Activated T-helper 1 cell treated with Interleukin-2 at 50 U/mL for 16 hours (primary cell): ENCODE measurements around the gene ZNF621.
"Not testable (repeated sequence)": the region's sequence is repeated elsewhere in the genome, so short reads cannot be mapped to it uniquely, and the experiment has no call there.

Experiments used
- DNase-seq: peaks from one replicate; pipeline ENCODE4 v3.0.0-alpha.2; 2020; ENCODE audit warnings: low read depth

The ZNF621 gene

DNA sequence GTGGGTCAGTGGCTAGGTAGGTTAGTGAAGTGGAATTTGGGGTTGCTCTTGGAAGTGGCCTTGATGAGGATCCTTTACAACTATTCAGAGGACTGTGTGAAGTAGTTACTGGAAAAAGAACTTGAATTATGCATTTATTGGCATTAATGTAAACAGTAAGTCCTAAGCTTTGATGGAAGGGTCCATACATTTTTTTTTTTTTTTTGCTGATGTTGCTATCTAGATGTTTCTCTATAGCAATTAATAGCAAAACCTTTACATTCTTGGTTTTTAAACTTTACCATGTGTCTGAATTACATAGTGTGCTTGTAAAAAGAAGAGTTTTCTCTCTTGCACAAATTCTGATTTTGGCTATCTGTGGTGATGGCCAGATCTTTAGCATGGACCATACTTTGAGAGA lies 9.5 kb downstream of the ZNF621 start:
- DNase-seq: no peak

DNA sequence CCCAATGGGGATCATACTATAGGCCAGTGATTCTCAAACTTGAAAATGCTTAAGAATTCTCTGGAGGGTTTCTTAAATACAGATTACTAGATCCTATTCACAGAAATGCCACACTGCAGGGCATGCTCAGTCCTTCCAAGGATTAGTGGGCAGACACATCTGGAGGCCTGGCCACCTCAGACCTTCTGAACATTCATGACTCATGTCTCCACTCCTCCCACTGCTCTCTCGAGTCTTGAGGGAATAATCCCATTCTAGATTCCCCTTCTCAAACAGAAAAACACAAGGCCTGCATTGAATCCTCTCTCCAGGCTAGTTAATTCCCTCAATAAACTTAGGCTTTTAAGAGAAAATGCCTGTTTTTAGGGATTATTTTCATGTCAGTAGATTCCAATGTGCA lies 22.1 kb downstream of the ZNF621 start:
- no peak for DNase-seq

DNA sequence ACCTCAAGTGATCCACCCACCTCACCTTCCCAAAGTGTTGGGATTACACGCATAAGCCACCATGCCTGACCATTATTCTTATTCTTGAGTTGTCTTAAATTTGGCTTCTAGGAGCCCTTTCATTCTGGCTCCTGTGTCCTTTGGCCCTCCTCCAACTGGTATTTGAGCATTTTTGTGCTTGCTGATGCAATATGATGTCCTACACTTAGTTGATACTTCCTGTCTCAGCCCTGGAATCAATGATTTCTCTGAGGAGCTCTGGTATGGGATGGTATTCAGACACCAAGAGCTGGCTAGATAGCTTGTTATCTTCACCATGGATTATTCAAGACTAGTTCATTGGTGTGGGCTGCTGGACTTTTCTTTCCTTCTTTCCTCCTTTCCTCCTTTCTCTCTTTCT lies 25.4 kb downstream of the ZNF621 start:
- no peak for DNase-seq

DNA sequence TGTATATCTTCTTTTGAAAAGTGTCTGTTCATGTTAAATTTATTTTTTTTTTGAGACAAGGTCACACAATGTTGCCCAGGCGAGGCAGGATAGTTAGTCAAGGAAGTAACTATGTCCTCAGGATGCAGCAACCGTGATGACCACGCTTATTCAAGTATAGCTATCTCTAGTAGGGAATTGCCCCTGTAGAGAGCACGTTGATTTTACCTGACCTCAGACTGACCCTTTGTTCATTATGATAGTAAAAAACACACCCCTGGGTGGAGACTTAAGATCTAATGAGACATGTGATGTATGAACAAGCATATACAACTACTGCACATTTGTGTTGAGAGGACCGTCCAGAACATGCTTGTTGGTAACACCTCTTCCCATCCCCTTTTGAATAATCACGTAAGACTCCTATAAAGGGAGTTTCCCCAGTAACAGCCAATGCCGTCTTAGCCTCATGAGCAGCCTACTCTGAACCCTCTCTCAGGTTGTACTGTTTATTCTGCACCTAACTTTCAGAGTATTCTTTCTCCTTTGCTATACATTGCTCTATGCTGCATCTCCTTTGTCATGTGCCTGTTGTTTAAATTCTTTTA lies 32.9 kb downstream of the ZNF621 start:
- no peak for DNase-seq

DNA sequence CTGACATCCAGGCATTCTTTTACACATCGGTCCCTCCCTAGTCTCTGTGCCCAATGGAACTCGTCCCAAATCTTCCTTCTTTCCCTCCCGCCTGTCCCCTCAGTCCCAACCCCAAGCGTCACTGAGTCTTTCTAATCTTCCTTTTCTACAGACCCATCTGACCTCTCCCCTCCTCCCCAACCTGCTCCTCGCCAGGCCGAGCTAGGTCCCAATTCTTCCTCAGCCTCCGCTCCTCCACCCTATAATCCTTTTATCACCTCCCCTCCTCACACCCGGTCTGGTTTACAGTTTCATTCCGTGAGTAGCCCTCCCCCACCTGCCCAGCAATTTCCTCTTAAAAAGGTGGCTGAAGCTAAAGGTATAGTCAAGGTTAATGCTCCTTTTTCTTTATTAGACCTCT lies 37.7 kb downstream of the ZNF621 start:
- not testable (repeated sequence) for DNase-seq

DNA sequence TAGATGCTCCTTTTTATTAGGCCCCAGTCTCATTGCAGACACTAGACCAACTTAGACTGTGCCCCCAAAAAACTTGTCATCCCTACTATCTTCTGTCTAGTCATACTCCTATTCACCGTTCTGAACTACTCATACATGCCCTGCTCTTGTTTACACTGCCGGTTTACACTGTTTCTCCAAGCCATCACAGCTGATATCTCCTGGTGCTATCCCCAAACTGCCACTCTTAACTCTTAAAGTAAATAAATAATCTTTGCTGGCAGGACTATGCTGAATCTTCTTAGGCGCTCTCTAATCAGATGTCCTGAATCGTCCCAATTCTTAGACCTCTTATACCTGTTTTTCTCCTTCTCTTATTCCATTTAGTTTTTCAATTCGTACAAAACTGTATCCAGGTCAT lies 40.9 kb downstream of the ZNF621 start:
- not testable (repeated sequence) for DNase-seq

DNA sequence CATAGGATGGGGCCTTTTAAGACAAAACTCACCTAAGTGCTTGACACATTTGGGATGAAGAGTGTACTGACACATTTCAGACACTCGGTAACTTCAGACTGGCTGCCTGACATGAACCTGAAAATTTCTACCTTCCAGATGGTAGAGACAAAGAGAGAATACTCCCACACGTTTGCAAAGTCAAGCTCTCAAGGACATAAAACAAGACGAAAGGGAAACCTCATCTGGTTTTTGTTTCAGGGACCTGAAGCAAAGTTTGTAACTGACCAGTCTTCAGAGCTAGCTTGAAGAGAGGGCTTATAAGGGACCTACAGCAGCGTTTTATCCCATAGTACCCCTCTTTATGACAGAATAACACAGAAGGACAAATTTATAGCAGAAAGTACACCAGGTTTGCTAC lies 41.9 kb downstream of the ZNF621 start:
- DNase-seq: no peak

DNA sequence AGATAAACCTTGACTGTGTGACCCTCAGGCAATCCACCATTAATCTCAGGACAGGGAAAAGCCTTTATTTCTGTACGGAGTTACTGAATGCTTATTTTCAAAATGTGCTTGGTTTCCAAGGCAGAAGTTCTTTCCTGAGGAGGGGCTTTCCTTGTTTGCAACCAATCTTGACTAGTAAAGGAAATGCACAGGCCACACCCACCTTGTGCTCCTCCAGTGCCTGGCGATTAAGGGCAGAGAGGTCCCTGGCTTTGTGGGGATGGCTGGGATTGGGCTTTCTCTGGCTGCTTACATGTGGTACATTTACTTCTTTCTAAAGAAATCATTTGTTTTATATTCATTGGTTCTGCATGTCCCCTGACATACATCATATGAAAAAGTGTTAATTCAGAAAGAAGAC lies 47.8 kb downstream of the ZNF621 start:
- DNase-seq: no peak

DNA sequence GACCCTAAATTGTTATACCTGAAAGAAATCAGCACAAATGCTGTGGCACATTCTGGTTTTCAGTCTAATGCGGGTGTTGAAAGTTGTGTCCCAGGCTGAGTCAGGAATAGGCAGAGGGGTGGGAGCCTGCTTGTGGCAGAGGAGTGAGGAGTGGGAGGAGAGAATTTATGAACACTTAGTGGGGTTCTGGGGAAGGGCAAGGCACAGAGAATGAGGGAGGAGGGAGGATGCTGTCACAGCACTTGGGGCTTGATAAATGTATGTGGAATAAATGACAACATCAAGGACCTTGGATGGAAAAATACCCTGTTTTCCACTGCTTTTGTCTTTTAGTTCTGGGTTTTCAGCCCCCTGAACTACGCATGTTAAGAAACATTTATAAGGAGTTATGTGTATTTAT lies 49.3 kb downstream of the ZNF621 start:
- DNase-seq: no peak

DNA sequence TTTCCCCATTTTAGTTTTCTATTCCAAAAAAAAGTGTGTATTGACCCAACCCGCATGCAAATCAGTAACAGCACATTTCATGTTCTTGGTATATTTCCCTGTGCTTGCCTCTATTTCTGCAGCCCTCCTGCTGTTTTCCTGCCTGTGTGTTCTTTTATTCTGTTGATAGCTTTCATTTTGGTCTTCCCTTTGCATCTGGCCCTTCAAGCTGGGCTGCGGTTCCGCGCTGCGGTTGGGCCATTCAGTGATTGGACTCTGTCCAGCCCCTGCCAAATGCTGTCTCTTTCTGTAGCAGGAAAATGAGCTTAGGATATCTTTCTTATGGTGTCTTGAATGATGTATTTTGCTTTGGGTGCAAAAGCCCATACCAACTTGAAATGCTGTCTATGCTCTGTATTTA lies 49.9 kb downstream of the ZNF621 start:
- DNase-seq: no peak

DNA sequence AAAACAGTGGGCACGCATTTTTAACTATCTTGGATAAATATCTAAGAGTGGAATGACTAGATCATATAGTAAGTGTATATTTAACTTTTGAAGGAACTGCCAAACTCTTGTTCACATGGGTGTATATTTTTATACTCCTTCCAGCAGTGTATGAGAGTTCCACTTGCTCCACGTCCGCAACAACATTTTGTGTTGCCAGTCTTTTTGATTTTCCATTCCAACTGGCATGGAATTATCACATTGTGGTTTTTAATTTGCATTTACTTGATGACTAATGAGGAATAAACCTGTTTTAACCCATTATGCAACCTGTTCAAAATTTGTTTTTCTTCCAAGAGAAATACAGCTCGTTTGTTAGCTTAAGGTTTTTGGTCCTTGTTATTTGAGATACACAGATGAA lies 51.6 kb downstream of the ZNF621 start:
- no peak for DNase-seq

DNA sequence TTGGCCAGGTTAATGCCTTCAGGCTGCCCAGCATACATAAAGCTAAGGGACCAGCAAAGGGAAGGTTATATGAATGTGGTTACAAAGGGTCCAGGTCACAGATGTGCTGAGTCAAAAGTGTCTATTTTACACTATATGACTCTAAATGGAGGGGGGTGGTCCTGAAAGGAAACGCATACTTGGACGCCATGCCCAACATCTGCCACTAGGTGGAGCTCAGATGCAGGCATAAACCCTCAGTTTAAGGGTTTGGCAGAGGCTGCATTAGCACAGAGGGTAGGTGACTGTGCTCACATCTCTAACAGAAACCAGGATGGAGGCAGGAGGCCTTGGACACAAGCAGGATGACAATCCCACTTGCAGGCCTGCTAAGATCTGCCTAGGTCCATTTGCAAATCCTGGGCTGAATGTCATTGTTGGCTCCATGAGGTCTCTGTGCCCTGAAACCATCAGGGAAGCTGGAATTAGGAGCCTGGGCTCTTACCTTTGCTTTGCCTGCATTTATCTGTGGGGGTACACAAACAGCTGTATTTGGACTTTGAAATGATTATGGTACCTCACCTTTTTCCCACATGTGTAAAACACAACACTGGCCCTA lies 55.8 kb downstream of the ZNF621 start:
- peak; percentile 24 for DNase-seq

DNA sequence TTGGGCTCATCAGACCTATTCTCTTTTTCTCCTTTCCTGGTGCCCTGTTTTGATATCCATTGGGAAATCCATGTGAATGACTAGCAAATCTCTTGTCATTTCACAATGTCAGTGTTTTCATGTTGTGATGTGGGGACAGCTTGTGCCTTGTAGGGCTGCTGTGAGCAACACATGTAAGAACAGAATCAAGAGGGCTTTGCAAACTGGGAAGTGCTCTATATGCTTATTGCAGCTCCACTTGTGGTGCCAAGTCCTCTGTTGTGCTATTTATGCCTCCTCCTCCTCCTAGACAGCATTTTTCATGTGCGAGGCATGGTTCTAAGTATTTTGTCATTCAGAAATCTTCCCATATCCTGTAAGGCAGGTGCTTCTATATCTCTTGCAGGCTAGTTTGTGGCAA lies 56.4 kb downstream of the ZNF621 start:
- DNase-seq: no peak

DNA sequence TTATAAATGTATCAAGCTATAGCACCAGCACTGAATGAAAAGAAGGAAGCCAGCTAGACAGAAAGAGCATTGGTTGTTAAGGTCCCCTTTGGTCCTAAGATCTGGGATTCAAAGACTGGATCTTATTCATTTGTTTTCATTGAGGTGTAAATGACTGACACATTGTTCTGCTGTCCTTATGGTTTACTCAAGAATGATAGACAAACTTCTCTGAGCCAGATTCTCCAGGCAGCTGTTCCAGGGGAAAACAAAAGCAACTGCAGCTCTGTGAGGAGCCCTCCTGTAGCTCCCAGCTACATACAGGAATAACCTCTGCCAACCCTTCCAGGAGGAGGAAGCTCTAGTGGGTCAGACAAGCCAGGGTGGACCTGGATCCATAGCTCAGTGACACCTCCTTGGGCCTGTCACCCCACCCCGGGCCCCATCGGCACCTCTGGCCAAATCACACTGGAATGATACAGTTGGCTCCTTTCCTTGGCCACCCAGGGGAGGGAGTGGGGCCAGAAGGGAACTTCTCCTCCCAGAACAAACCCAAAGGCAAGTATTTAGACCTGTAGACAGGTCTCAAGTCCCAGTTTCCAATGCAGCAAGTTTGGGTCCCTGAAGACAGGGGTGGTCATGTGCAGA lies 57.8 kb downstream of the ZNF621 start:
- no peak for DNase-seq

DNA sequence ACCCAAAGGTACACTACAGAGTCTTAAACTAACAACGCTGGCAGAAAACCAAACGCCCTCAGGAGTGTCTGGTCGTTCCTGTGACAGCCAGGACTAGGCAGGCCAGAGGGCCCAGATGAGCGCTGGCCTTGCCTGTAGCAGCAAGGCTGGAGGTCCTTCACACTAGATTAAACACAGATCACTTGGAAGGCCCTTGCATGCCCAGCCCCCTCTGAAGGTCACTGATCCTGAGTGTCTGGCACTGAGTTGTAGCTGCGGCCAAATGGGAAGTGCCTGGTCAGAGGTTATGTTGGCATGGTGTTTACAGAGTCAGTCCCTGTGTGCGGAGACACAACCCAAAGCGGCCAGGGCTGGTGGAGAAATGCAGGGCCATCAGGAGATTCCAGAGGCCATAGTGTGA lies 58.9 kb downstream of the ZNF621 start:
- no peak for DNase-seq

DNA sequence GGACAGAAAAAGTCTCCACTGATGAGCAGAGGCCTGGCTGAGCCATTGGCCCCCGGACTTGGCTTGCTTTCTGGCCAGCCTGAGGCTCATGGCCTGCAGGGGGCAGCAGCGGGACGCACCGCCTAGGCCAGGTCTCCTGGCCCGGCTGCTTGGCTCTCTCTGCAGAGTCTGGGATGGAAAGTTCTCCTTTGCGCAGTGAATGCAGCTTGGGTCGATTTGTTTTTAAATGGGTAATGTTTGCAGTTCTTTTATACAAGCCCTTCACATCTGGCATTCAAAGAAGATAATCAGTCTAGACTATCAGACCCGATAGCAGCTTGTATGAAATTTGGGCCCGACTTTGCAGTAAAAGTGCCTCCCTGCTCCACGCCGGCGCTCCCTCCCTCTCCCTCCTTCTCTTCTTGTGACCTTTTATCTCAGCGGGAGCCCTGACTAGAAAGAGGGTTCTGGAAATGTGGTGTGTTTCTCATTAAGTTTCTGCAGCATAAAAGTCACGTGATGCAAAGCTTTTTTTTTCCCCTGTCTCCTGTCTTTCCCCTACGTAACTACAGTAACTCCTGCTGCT lies 59.9 kb downstream of the ZNF621 start:
- peak; percentile 48 for DNase-seq

DNA sequence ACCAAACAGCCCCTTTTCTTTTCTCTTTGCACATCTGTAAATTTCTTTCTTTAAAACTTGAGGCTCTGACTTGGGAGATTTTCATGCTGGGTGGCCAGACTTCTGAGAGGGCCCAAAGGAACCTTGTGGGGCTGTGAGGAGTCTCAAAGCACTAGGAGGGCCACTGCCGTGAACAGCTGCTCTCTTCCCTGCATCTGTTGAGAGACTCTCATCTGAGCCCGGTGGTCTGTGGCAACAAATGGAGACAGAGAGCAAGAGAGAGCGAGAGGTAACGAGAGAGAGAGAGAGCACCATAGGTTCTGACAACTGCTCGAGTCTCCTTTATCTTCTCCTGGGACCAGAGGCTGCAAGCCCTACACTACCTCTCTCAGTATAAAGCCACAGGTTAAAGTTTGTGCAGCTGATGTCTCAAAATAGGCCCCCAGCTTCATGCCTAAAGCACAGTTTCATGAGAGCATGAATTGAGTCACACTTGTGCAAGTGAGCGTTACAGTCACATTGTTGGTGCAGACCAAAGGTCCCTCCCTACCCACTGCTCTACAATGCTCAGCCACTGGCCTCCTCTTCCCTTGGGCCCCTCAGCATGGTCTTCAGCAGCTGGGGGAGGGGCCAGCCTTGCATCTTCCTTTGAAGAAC lies 60.7 kb downstream of the ZNF621 start:
- DNase-seq: no peak

DNA sequence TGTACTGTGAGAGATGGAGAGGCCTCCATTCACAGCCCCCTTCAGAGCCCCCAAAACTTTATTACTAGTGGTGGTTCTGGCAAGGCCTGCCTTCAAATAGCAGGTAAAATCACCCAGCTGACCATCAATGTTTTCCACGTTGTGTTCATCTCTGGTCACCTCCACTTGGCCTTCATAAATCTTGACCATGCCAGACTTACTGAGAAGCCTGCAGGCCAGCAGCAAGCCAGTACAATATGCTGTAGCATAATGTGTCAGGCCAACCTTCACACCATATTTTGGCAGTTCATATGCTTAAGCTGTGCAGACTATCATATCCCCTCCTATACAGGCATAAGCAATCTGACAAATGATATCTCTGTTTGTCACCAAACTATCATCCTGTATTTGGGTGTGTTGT lies 62.1 kb downstream of the ZNF621 start:
- DNase-seq: no peak

DNA sequence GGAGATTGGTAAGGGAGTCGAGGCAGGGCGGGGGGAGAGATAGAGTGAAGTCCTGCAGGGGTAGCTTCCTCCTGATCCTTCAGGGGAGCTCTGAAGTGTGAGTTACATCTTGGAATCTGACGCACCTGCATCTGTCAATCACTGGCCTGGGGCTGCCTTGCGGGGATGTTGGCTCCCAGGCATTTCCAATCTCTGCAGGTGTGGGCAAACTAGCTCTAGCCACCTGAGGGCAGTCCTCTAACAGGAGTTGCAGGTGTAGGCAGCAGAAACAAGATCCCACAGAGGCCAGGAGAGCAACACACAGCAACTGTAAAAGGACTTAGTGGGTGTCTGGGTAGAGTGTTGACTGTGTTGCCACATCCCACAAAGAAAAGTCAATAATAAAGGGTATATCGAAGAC lies 63.6 kb downstream of the ZNF621 start:
- DNase-seq: no peak
